ENCODE results near the gene TXNL4A. TPM values are rescaled to one million over a fixed set of nuclear protein-coding genes. Genes with fewer than 3 reads are reported as not detected.

Gene TXNL4A
- total RNA-seq, 1 experiment from 2014 or later: 178 TPM

DNA sequence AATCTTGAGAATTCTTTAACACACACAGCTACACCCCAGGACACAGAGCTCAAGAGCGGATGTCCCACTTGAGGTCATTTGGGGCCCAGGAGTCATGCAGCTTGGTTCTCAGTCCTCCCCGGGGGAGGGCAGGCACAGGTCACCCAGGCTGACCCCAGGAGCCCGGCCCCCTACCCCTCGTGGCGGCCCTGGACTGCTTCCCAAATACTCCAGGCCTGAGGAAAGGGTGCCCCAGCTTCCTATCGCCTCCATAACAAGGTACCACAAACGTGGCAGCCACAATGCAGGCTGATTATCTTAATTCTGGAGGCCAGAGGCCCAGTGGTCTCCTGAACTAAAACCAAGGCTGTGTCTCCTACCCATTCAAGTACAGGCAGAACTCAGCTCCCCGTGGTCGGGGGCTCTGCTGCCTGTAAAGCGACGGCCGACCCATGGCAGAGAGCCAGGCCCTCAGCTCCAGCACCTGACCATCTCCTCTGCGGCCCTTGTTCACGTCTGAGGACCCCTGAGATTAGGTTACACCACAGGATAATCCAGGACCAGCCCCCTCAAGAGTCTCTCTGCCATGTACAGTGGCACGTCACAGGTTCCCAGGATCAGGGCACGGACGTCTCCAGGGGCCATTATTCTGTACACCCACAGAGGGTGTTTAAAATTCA lies 47.4 kb downstream of the TXNL4A start:
- Histone ChIP-seq H3K27me3 (ENCODE audit: insufficient read depth, low read length) (no peaks in the 10 kb centered on the region), H3K36me3 (ENCODE audit: control insufficient read depth in 1 of 2, insufficient read depth in 2 of 2, low read length in 2 of 2) (peaks cover 13 to 38% of the 10 kb centered on the region in 2 experiments; a peak in 3 of 4 replicates), H3K9ac (ENCODE audit: low read length) (no peak overlapping the region), H3K27ac (ENCODE audit: low read depth, low read length) (no peak overlapping the region), H3K4me3 (replicated peaks in 1 of 2; ENCODE audit: low read depth in 1 of 2, low read length in 2 of 2) (no peak overlapping the region), H3K79me2 (ENCODE audit: insufficient read depth, low read length) (peaks cover 90% of the 10 kb centered on the region), H3K4me1 (ENCODE audit: control insufficient read depth in 1 of 2, insufficient read depth in 2 of 2, low read length in 2 of 2) (no peaks in the 10 kb centered on the region), H4K20me1 (ENCODE audit: insufficient read depth) (no peaks in the 10 kb centered on the region), H2AFZ (ENCODE audit: low read depth, low read length, poor library complexity, severe bottlenecking) (no peak overlapping the region), H3K9me2 (ENCODE audit: insufficient read depth) (no peaks in the 10 kb centered on the region), H3K4me2 (ENCODE audit: low read length) (no peak overlapping the region), H3K9me3 (ENCODE audit: control insufficient read depth in 1 of 2, insufficient read depth in 1 of 2, low read depth in 1 of 2, low read length in 2 of 2) (peaks cover 0 to 6% of the 10 kb centered on the region in 2 experiments; a peak in 1 of 4 replicates)
- DNase-seq (ENCODE audit: low read depth, low spot score): no peak
- ChIA-PET CTCF (no interaction called here), RAD21 (ENCODE audit: low non-redundant PET in 1 of 2, low total read pairs in 2 of 2, uncharacterized antibody in 2 of 2, unreplicated experiment in 2 of 2) (no interaction called here), POLR2A (interaction anchor here (0.9 kb wide), 1 partner anchor 11 kb away, joined by 3 read pairs; the partner anchor contains the start of gene SLC66A2)
- no TSS peak for BruUV-seq (replicated peaks)
- intact Hi-C loops (cut with micrococcal nuclease): no loop called here
- TF ChIP-seq JUND (IDR thresholded peaks at IDR 0.05): no peak
- no peak for TF ChIP-seq FOSL1 (IDR thresholded peaks at IDR 0.05; ENCODE audit: low read depth)
- no peak for TF ChIP-seq ZFX (IDR thresholded peaks at IDR 0.05)
- TF ChIP-seq, protein P1, sequence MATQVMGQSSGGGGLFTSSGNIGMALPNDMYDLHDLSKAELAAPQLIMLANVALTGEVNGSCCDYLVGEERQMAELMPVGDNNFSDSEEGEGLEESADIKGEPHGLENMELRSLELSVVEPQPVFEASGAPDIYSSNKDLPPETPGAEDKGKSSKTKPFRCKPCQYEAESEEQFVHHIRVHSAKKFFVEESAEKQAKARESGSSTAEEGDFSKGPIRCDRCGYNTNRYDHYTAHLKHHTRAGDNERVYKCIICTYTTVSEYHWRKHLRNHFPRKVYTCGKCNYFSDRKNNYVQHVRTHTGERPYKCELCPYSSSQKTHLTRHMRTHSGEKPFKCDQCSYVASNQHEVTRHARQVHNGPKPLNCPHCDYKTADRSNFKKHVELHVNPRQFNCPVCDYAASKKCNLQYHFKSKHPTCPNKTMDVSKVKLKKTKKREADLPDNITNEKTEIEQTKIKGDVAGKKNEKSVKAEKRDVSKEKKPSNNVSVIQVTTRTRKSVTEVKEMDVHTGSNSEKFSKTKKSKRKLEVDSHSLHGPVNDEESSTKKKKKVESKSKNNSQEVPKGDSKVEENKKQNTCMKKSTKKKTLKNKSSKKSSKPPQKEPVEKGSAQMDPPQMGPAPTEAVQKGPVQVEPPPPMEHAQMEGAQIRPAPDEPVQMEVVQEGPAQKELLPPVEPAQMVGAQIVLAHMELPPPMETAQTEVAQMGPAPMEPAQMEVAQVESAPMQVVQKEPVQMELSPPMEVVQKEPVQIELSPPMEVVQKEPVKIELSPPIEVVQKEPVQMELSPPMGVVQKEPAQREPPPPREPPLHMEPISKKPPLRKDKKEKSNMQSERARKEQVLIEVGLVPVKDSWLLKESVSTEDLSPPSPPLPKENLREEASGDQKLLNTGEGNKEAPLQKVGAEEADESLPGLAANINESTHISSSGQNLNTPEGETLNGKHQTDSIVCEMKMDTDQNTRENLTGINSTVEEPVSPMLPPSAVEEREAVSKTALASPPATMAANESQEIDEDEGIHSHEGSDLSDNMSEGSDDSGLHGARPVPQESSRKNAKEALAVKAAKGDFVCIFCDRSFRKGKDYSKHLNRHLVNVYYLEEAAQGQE (IDR thresholded peaks at IDR 0.05; ENCODE audit: low read depth): no peak
- TF ChIP-seq CEBPB (IDR thresholded peaks at IDR 0.05; ENCODE audit: low read depth): no peak
- TF ChIP-seq SIN3A (IDR thresholded peaks at IDR 0.05; ENCODE audit: low read depth): no peak
- no peak for TF ChIP-seq SRF (IDR thresholded peaks at IDR 0.05; ENCODE audit: low read depth)
- no peak for TF ChIP-seq EGR1 (IDR thresholded peaks at IDR 0.05; ENCODE audit: low read depth)
- TF ChIP-seq, protein P2, sequence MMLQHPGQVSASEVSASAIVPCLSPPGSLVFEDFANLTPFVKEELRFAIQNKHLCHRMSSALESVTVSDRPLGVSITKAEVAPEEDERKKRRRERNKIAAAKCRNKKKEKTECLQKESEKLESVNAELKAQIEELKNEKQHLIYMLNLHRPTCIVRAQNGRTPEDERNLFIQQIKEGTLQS (IDR thresholded peaks at IDR 0.05): no peak
- no peak for TF ChIP-seq YY1 (IDR thresholded peaks at IDR 0.05; ENCODE audit: extremely low read depth, insufficient replicate concordance, low read depth, low read length)
- ATAC-seq: no peak
